ENCODE data around the gene LDLRAD3.

The LDLRAD3 gene

DNA sequence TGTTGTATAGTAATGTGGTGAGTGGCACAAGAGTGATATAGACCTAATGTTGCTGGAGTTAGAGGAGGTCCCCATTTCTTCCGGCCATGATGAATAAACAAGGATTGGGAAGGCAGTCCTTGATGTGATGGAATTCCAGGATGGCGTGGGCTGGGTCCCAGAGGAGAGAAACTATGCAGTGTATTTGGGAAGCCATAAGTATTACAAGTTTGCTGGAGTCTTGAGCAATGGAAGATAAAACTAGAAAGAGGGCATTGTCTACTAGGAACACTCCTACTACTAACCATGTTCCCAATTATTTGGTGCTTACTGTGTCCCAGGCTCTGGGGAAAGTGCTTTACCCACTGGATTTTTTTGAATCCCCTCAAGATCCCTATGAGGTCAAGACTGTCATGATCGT lies 20.0 kb downstream of the LDLRAD3 start:
- no peak for DNase-seq

GRCh38 chr11:35964841-35965240 lies 21.0 kb downstream of the LDLRAD3 start:
- no peak for DNase-seq

DNA sequence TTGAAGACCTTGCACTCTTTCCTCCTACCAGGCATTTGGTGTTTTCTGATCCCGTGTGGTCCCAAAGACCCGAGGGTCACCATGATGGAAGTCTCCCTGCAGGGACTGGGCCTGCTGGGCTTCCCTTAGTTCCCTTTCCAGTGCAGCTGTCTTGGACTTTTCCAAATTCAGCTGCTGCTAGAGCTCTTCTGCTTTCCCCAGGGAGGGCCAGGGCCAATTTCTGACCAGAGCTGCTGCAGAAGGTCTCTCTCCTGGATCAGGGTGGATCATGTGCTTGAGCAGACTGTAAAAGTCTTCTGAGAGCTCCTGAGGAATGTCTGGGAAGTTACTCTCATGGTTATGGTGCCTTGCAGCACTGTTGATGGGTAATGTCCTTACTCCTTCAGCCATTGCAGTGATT lies 23.2 kb downstream of the LDLRAD3 start:
- DNase-seq = no peak

- DNase-seq = no peak
Measured at GRCh38 chr11:35968386-35969088, 24.7 kb downstream of the LDLRAD3 start.

GRCh38 chr11:35969089-35970042 lies 25.5 kb downstream of the LDLRAD3 start:
- DNase-seq = no peak

- DNase-seq = no peak
Measured at GRCh38 chr11:35970445-35970844, 26.6 kb downstream of the LDLRAD3 start.

- DNase-seq = no peak
Measured at GRCh38 chr11:35971841-35972422, 28.1 kb downstream of the LDLRAD3 start.

GRCh38 chr11:35974882-35975589 lies 31.2 kb downstream of the LDLRAD3 start:
- no peak for DNase-seq

GRCh38 chr11:35976434-35976833 lies 32.6 kb downstream of the LDLRAD3 start:
- no peak for DNase-seq

DNA sequence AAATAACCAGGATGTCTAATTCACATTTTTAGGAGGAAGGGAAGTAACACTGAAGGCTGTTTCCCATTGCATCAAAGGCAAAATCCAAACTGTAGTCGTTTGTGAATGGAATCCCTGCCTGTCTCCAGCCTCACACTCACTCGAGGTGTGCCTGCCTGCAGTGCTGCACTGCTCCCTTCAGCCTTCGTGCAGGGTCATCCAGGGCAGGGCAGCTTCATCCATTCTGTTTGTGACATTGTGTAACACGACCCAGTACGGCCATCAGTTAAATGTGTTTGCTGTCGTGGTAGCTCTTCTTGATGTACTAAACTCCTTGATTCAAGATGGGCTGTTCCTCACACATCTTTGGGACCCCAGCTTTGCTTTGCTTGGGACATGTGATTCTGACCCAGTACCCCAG lies 34.3 kb downstream of the LDLRAD3 start:
- no peak for DNase-seq

DNA sequence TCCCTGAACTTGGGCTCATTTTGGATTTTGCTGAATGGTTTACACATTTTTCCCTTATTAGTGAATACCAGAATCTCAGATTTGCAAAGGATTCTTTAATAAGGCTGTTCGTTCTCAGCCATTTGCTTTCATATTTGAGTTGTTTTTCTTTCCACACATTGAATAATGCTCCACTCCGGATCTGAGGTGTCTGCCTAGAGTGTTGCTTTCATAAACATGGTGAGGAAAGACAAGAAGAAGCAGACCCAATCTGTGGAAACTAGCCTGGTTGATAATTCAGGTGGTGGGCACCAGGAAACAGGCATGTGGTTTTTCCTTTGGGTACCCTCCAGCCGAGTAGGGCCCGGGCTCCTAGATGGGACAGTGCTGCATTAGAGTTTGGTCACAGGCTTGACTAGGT lies 35.0 kb downstream of the LDLRAD3 start:
- DNase-seq = no peak

DNA sequence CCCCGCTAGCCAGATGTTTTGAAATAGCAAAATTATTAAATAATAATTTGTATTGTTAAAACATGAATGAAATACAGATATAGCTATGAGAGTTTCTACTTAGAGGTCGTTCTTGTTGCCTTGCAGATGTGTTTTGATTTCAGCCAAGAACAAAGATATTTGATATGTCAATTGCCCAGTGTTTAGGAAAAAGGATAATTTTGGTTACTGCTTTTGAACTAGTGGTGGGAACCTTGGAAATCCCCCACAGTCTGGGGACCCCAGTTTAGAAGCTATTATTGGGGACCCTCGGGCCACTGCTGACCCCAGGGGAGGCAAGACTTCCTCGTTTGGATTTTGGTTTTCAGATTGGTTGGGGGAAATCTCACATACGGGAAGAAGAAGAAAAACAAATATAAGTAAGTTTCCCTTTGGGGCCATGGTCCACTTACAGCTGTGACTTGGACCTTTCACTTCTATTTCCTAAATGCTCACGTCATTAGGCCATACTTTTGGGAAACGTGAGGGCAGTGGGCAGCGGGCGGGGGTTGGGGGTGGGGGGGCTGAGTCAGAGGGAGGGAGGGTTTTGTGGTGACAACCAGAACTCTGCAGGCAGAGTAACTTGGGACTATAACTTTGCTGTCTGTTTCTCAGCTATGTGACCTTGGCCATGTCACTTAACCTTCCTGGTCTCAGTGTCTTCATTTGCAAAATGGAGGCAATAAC lies 37.0 kb downstream of the LDLRAD3 start:
- no peak for DNase-seq

- DNase-seq = no peak
Measured at GRCh38 chr11:35981581-35981980, 37.7 kb downstream of the LDLRAD3 start.

DNA sequence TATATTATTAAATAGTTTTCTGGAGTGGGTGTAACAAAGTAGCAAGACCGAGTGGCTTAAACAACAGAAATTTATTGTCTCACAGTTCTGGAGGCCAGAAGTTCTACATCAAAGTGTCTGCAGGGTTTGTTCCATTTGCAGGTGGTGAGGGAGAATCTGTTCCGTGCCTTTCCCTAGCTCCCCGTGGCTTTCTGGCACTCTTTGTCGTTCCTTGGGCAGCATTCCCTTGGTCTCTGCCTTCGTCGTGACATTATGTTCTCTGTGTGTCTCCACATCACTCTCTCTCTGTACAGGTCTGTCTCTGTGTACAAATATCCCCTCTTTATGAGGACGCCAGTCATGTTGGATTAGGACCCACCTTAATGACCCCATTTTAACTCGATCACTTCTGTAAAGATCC lies 38.2 kb downstream of the LDLRAD3 start:
- no peak for DNase-seq

GRCh38 chr11:35983981-35984380 lies 40.1 kb downstream of the LDLRAD3 start:
- no peak for DNase-seq

GRCh38 chr11:35986947-35987346 lies 43.1 kb downstream of the LDLRAD3 start:
- no peak for DNase-seq

DNA sequence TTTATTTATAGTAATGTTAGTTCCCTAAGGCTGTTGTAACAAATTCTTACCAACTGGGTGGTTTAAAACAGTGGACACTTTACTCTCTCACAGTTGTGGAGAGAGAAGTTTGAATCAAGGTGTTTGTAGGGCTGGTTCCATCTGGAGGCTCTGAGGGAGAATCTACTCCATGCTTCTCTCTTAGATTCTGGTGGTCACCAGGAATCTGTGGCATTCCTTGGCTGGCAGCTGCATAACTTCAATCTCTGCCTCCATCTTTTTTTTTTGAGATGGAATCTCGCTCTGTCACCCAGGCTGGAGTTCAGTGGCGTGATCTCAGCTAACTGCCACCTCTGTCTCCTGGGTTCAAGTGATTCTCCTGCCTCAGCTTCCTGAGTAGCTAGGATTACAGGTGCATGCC lies 46.3 kb downstream of the LDLRAD3 start:
- no peak for DNase-seq

- DNase-seq = no peak
Measured at GRCh38 chr11:35990816-35991215, 47.0 kb downstream of the LDLRAD3 start.

DNA sequence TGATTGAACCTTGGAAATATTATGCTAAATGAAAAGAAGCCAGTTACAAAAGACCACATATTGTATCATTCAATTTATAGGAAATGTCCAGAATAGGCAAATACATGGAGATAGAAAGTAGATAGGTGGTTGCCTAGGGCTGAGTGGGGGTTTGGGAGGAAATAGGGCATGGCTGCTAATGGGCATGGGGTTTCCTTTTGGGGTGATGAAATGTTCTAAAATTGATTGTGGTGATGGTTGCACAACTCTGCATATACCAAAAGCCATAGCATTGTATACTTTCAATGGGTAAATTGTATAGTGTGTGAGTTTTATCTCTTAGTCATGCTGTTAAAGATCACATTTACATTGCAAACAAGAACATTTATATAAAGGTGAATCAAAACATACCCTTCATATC lies 48.7 kb downstream of the LDLRAD3 start:
- no peak for DNase-seq

DNA sequence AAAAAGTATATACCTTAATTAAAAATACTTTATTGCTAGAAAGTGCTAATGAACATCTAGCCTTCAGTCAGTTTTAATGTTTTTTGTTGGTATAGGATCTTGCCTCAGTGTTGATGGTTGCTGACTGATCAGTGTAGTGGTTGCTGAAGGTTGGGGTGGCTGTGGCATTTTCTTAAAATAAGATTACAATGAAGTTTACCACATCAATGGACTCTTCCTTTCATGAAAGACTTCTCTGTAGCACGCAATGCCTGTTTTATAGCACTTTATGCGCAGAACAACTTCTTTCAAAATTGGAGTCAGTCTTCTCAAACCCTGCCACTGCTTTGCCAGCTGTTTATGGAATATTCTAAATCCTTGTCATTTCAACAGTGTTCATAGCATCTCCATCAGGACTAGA lies 50.6 kb downstream of the LDLRAD3 start:
- DNase-seq = no peak

GRCh38 chr11:35995681-35996271 lies 51.9 kb downstream of the LDLRAD3 start:
- no peak for DNase-seq

GRCh38 chr11:35997902-35998520 lies 54.1 kb downstream of the LDLRAD3 start:
- no peak for DNase-seq
